Measurements from ENCODE around the gene NIN.

DNA sequence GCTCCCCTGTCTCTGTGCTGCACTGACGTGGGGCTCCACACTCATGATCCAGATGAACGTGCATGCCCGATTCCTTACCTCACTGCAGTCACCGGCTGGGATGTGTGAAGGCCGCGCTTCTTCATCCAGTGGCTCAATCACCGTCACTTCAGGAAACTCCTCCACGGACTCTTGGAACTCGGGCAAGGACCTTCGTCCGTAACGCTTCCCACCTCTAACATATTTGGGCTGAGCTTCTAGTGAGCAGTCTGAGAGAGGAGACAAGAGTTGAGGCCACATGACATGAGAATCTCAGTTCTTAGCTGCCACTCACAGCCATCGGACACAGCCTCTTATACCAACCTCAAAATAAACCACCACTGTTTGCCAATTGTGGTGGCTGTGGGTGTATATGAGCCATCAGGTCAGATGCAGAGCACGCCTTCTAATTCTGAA is 38.3 kb downstream of the NIN start:
- TF ChIP-seq EP300 (conservative IDR thresholded peaks at IDR 0.05; ENCODE audit: poor library complexity, severe bottlenecking) (no peak), POLR2AphosphoS5 (IDR thresholded peaks at IDR 0.05) (no peak), TAF1 (IDR thresholded peaks at IDR 0.05; ENCODE audit: low read depth) (no peak), EZH2 (IDR thresholded peaks at IDR 0.05; ENCODE audit: borderline replicate concordance, insufficient read depth, low read length, poor library complexity, severe bottlenecking) (no peak), RAD21 (conservative IDR thresholded peaks at IDR 0.05) (no peak), SMC3 (conservative IDR thresholded peaks at IDR 0.05; ENCODE audit: poor library complexity) (no peak), MXI1 (conservative IDR thresholded peaks at IDR 0.05; ENCODE audit: poor library complexity, severe bottlenecking) (no peak)
- TF ChIP-seq, protein P1, sequence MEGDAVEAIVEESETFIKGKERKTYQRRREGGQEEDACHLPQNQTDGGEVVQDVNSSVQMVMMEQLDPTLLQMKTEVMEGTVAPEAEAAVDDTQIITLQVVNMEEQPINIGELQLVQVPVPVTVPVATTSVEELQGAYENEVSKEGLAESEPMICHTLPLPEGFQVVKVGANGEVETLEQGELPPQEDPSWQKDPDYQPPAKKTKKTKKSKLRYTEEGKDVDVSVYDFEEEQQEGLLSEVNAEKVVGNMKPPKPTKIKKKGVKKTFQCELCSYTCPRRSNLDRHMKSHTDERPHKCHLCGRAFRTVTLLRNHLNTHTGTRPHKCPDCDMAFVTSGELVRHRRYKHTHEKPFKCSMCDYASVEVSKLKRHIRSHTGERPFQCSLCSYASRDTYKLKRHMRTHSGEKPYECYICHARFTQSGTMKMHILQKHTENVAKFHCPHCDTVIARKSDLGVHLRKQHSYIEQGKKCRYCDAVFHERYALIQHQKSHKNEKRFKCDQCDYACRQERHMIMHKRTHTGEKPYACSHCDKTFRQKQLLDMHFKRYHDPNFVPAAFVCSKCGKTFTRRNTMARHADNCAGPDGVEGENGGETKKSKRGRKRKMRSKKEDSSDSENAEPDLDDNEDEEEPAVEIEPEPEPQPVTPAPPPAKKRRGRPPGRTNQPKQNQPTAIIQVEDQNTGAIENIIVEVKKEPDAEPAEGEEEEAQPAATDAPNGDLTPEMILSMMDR (IDR thresholded peaks at IDR 0.05; ENCODE audit: poor library complexity, severe bottlenecking): no peak
- TF ChIP-seq, protein P2, sequence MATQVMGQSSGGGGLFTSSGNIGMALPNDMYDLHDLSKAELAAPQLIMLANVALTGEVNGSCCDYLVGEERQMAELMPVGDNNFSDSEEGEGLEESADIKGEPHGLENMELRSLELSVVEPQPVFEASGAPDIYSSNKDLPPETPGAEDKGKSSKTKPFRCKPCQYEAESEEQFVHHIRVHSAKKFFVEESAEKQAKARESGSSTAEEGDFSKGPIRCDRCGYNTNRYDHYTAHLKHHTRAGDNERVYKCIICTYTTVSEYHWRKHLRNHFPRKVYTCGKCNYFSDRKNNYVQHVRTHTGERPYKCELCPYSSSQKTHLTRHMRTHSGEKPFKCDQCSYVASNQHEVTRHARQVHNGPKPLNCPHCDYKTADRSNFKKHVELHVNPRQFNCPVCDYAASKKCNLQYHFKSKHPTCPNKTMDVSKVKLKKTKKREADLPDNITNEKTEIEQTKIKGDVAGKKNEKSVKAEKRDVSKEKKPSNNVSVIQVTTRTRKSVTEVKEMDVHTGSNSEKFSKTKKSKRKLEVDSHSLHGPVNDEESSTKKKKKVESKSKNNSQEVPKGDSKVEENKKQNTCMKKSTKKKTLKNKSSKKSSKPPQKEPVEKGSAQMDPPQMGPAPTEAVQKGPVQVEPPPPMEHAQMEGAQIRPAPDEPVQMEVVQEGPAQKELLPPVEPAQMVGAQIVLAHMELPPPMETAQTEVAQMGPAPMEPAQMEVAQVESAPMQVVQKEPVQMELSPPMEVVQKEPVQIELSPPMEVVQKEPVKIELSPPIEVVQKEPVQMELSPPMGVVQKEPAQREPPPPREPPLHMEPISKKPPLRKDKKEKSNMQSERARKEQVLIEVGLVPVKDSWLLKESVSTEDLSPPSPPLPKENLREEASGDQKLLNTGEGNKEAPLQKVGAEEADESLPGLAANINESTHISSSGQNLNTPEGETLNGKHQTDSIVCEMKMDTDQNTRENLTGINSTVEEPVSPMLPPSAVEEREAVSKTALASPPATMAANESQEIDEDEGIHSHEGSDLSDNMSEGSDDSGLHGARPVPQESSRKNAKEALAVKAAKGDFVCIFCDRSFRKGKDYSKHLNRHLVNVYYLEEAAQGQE (IDR thresholded peaks at IDR 0.05; ENCODE audit: borderline replicate concordance): no peak
